ENCODE results near the gene CFAP206. TPM values are rescaled to one million over a fixed set of nuclear protein-coding genes. Genes with fewer than 3 reads are reported as not detected.

CFAP206 gene
- total and polyA plus RNA-seq, 2 experiments from 2014 or later = not detected

DNA sequence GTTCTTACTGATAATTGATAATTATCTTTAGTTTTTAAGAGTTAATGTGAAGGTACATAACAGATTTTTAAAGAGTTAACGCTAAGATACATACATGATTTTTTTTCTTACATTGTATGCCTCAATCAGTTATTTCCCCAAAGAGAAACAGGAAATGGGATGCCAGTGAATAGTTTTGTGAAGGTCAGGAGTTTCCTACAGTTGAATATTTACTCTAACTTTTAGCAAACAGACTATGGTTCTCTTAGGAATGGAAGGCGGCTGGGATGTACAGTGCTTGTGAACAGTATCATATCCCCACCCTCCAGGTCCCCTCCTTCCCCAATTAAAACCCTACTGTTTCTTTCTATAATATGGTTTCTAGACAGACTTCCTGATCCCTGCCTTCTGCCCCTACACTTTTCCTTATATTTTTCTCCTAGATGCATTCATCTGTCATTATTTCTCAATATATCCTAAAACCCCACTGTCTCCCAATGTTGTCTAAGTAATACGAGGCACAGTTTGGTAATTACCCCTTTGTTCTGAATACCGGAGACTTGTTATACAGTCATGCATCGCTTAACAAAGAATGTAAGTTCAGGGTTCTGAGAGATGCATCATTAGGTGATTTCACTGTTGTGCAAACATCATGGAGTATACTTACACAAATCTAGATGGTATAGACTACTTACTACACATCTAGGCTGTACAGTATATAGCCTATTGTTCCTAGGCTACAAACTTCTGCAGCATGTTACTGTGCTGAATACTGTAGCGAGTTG, 94.2 kb downstream of the CFAP206 start:
- Histone ChIP-seq H3K4me2 (no peak overlapping the region), H3K4me3 (no peak overlapping the region), H3K79me2 (replicated peaks; ENCODE audit: insufficient read depth) (no peaks in the 10 kb centered on the region), H3K4me1 (ENCODE audit: insufficient read depth) (peaks cover 6% of the 10 kb centered on the region; the same call in 1 of the 2 replicates), H3F3A (replicated peaks; ENCODE audit: low read depth) (no peaks in the 10 kb centered on the region), H4K20me1 (replicated peaks; ENCODE audit: insufficient read depth) (no peaks in the 10 kb centered on the region), H3K36me3 (ENCODE audit: insufficient read depth) (no peaks in the 10 kb centered on the region), H3K9me2 (ENCODE audit: insufficient read depth) (no peaks in the 10 kb centered on the region), H3K27ac (ENCODE audit: low read depth) (no peak overlapping the region), H2AFZ (no peak overlapping the region), H3K27me3 (ENCODE audit: insufficient read depth) (no peaks in the 10 kb centered on the region)
- no peaks in the 10 kb centered on the region for H3K27me3 Mint-ChIP-seq (ENCODE audit: insufficient read depth, low read depth, poor library complexity)
- no peaks in the 10 kb centered on the region for H3K9me3 Mint-ChIP-seq
- DNase-seq (ENCODE audit: low spot score) (no peak), ATAC-seq (no peak)
- no peaks in the 10 kb centered on the region for H3K4me1 Mint-ChIP-seq
- no peak overlapping the region for H3K4me3 Mint-ChIP-seq
- H3K27ac Mint-ChIP-seq = no peak overlapping the region
- no peaks in the 10 kb centered on the region for H3K36me3 Mint-ChIP-seq (ENCODE audit: low read depth)
- no peak for TF ChIP-seq CREB1 (CRISPR knock-in tag; IDR thresholded peaks at IDR 0.05; ENCODE audit: low read depth)
- TF ChIP-seq ZNF331 (CRISPR knock-in tag; IDR thresholded peaks at IDR 0.05; ENCODE audit: low read depth) = no peak
- no peak for TF ChIP-seq JUNB (IDR thresholded peaks at IDR 0.05; ENCODE audit: unreplicated experiment)
- TF ChIP-seq, protein P1, sequence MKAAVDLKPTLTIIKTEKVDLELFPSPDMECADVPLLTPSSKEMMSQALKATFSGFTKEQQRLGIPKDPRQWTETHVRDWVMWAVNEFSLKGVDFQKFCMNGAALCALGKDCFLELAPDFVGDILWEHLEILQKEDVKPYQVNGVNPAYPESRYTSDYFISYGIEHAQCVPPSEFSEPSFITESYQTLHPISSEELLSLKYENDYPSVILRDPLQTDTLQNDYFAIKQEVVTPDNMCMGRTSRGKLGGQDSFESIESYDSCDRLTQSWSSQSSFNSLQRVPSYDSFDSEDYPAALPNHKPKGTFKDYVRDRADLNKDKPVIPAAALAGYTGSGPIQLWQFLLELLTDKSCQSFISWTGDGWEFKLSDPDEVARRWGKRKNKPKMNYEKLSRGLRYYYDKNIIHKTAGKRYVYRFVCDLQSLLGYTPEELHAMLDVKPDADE (IDR thresholded peaks at IDR 0.05) = no peak
- TF ChIP-seq EZH2 (IDR thresholded peaks at IDR 0.05; ENCODE audit: low read depth, unreplicated experiment) = no peak
- TF ChIP-seq NANOG (IDR thresholded peaks at IDR 0.05; ENCODE audit: borderline replicate concordance) = no peak
- no peak for TF ChIP-seq ZNF114 (CRISPR knock-in tag; IDR thresholded peaks at IDR 0.05)
- TF ChIP-seq, protein P2, sequence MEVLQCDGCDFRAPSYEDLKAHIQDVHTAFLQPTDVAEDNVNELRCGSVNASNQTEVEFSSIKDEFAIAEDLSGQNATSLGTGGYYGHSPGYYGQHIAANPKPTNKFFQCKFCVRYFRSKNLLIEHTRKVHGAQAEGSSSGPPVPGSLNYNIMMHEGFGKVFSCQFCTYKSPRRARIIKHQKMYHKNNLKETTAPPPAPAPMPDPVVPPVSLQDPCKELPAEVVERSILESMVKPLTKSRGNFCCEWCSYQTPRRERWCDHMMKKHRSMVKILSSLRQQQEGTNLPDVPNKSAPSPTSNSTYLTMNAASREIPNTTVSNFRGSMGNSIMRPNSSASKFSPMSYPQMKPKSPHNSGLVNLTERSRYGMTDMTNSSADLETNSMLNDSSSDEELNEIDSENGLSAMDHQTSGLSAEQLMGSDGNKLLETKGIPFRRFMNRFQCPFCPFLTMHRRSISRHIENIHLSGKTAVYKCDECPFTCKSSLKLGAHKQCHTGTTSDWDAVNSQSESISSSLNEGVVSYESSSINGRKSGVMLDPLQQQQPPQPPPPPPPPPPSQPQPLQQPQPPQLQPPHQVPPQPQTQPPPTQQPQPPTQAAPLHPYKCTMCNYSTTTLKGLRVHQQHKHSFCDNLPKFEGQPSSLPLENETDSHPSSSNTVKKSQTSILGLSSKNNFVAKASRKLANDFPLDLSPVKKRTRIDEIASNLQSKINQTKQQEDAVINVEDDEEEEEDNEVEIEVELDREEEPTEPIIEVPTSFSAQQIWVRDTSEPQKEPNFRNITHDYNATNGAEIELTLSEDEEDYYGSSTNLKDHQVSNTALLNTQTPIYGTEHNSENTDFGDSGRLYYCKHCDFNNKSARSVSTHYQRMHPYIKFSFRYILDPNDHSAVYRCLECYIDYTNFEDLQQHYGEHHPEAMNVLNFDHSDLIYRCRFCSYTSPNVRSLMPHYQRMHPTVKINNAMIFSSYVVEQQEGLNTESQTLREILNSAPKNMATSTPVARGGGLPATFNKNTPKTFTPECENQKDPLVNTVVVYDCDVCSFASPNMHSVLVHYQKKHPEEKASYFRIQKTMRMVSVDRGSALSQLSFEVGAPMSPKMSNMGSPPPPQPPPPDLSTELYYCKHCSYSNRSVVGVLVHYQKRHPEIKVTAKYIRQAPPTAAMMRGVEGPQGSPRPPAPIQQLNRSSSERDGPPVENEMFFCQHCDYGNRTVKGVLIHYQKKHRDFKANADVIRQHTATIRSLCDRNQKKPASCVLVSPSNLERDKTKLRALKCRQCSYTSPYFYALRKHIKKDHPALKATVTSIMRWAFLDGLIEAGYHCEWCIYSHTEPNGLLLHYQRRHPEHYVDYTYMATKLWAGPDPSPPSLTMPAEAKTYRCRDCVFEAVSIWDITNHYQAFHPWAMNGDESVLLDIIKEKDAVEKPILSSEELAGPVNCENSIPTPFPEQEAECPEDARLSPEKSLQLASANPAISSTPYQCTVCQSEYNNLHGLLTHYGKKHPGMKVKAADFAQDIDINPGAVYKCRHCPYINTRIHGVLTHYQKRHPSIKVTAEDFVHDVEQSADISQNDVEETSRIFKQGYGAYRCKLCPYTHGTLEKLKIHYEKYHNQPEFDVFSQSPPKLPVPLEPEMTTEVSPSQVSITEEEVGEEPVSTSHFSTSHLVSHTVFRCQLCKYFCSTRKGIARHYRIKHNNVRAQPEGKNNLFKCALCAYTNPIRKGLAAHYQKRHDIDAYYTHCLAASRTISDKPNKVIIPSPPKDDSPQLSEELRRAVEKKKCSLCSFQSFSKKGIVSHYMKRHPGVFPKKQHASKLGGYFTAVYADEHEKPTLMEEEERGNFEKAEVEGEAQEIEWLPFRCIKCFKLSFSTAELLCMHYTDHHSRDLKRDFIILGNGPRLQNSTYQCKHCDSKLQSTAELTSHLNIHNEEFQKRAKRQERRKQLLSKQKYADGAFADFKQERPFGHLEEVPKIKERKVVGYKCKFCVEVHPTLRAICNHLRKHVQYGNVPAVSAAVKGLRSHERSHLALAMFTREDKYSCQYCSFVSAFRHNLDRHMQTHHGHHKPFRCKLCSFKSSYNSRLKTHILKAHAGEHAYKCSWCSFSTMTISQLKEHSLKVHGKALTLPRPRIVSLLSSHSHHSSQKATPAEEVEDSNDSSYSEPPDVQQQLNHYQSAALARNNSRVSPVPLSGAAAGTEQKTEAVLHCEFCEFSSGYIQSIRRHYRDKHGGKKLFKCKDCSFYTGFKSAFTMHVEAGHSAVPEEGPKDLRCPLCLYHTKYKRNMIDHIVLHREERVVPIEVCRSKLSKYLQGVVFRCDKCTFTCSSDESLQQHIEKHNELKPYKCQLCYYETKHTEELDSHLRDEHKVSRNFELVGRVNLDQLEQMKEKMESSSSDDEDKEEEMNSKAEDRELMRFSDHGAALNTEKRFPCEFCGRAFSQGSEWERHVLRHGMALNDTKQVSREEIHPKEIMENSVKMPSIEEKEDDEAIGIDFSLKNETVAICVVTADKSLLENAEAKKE (CRISPR knock-in tag; IDR thresholded peaks at IDR 0.05) = no peak
- no peak for TF ChIP-seq EZH2phosphoT487 (IDR thresholded peaks at IDR 0.05; ENCODE audit: unreplicated experiment)
- TF ChIP-seq, protein P3, sequence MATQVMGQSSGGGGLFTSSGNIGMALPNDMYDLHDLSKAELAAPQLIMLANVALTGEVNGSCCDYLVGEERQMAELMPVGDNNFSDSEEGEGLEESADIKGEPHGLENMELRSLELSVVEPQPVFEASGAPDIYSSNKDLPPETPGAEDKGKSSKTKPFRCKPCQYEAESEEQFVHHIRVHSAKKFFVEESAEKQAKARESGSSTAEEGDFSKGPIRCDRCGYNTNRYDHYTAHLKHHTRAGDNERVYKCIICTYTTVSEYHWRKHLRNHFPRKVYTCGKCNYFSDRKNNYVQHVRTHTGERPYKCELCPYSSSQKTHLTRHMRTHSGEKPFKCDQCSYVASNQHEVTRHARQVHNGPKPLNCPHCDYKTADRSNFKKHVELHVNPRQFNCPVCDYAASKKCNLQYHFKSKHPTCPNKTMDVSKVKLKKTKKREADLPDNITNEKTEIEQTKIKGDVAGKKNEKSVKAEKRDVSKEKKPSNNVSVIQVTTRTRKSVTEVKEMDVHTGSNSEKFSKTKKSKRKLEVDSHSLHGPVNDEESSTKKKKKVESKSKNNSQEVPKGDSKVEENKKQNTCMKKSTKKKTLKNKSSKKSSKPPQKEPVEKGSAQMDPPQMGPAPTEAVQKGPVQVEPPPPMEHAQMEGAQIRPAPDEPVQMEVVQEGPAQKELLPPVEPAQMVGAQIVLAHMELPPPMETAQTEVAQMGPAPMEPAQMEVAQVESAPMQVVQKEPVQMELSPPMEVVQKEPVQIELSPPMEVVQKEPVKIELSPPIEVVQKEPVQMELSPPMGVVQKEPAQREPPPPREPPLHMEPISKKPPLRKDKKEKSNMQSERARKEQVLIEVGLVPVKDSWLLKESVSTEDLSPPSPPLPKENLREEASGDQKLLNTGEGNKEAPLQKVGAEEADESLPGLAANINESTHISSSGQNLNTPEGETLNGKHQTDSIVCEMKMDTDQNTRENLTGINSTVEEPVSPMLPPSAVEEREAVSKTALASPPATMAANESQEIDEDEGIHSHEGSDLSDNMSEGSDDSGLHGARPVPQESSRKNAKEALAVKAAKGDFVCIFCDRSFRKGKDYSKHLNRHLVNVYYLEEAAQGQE (IDR thresholded peaks at IDR 0.05; ENCODE audit: unreplicated experiment) = no peak
- TF ChIP-seq POLR2AphosphoS5 (IDR thresholded peaks at IDR 0.05; ENCODE audit: low read depth) = no peak
- TF ChIP-seq, protein P4, sequence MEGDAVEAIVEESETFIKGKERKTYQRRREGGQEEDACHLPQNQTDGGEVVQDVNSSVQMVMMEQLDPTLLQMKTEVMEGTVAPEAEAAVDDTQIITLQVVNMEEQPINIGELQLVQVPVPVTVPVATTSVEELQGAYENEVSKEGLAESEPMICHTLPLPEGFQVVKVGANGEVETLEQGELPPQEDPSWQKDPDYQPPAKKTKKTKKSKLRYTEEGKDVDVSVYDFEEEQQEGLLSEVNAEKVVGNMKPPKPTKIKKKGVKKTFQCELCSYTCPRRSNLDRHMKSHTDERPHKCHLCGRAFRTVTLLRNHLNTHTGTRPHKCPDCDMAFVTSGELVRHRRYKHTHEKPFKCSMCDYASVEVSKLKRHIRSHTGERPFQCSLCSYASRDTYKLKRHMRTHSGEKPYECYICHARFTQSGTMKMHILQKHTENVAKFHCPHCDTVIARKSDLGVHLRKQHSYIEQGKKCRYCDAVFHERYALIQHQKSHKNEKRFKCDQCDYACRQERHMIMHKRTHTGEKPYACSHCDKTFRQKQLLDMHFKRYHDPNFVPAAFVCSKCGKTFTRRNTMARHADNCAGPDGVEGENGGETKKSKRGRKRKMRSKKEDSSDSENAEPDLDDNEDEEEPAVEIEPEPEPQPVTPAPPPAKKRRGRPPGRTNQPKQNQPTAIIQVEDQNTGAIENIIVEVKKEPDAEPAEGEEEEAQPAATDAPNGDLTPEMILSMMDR (conservative IDR thresholded peaks at IDR 0.05; ENCODE audit: low read depth in 2 of 2) = no peak
